SK-N-SH (cell line): ENCODE data around the gene KIAA1549. TPM values are rescaled to one million over a fixed set of nuclear protein-coding genes. Genes with fewer than 3 reads are reported as not detected.
A peak's percentile ranks its signal among the peaks of the same experiment; 100 is the strongest.

Experiments used
- CTCF ChIA-PET: fragments of 300-600, 350-600 bp; formaldehyde crosslinking; extraction: SDS; loops from one replicate; lab custom pipeline; 2021; lab: Yijun Ruan, JAX
- POLR2A ChIA-PET: fragments of 350-600 bp; sonication (Branson Sonifier 250); formaldehyde crosslinking; extraction: SDS; loops from one replicate; lab custom pipeline; 2020; ENCODE audit warnings: antibody characterized with exemption, inconsistent platforms; lab: Yijun Ruan, JAX
- DNase-seq: peaks from one replicate; pipeline ENCODE4 v3.0.0; 2012
- H2AFZ ChIP-seq: fragments of 200-600 bp; sonication (generic); 2 replicates; pipeline ENCODE4 v1.8.1; 2016; ENCODE audit warnings: antibody characterized with exemption, mild to moderate bottlenecking, low read depth
- H3F3A ChIP-seq: fragments of 200-600 bp; sonication (generic); replicated peaks from 2 replicates; pipeline ENCODE3; 2016; ENCODE audit warnings: antibody characterized with exemption, mild to moderate bottlenecking; ENCODE audit not compliant: insufficient read depth
- H3K27ac ChIP-seq, 2 experiments: fragments of 200-500 bp in 1 of 2; fragments of 200-600 bp in 1 of 2; sonication (Bioruptor generic) in 1 of 2; sonication (generic), shearing (Covaris generic) in 1 of 2; 2 replicates each; pipeline versions ENCODE4 v1.5.1 to v1.6.1; 2014 to 2016; ENCODE audit warnings: low read depth in 2 of 2, inconsistent platforms in 1 of 2, low read length in 1 of 2, mild to moderate bottlenecking in 1 of 2, mixed read lengths in 1 of 2
- H3K27me3 ChIP-seq: fragments of 200-600 bp; sonication (generic), shearing (Covaris generic); 2 replicates; pipeline ENCODE4 v1.6.1; 2016; ENCODE audit warnings: mixed run types; ENCODE audit not compliant: insufficient read depth
- H3K36me3 ChIP-seq, 2 experiments: fragments of 200-500 bp in 1 of 2; fragments of 200-600 bp in 1 of 2; sonication (Bioruptor generic) in 1 of 2; sonication (generic) in 1 of 2; replicated peaks in 1 of 2; 2 replicates each; pipeline versions ENCODE3 to v1.5.1; 2014 to 2016; ENCODE audit warnings: low read length in 1 of 2, mild to moderate bottlenecking in 1 of 2; ENCODE audit not compliant: insufficient read depth in 2 of 2, control insufficient read depth in 1 of 2
- H3K4me1 ChIP-seq, 2 experiments: fragments of 200-500 bp in 1 of 2; fragments of 200-600 bp in 1 of 2; sonication (Bioruptor generic) in 1 of 2; sonication (generic), shearing (Covaris generic) in 1 of 2; 2 replicates each; pipeline versions ENCODE4 v1.5.1 to v1.6.1; 2014 to 2016; ENCODE audit warnings: low read depth in 1 of 2, low read length in 1 of 2, mixed run types in 1 of 2; ENCODE audit not compliant: insufficient read depth in 2 of 2, control insufficient read depth in 1 of 2
- H3K4me2 ChIP-seq: fragments of 200-600 bp; sonication (generic), shearing (Covaris generic); 2 replicates; pipeline ENCODE4 v1.6.1; 2017; ENCODE audit warnings: mixed run types
- H3K4me3 ChIP-seq, 2 experiments: fragments of 200-500 bp in 1 of 2; fragments of 200-600 bp in 1 of 2; sonication (Bioruptor generic) in 1 of 2; sonication (generic), shearing (Covaris generic) in 1 of 2; 2 replicates each; pipeline versions ENCODE4 v1.5.1 to v1.8.1; 2014 to 2016; ENCODE audit warnings: low read depth in 2 of 2, inconsistent platforms in 1 of 2, low read length in 1 of 2, mild to moderate bottlenecking in 1 of 2, mixed read lengths in 1 of 2, moderate library complexity in 1 of 2
- H3K79me2 ChIP-seq: fragments of 200-600 bp; sonication (generic); 2 replicates; pipeline ENCODE4 v1.8.1; 2017; ENCODE audit warnings: mild to moderate bottlenecking; ENCODE audit not compliant: insufficient read depth
- H3K9ac ChIP-seq: fragments of 200-600 bp; sonication (generic); 2 replicates; pipeline ENCODE4 v1.6.1; 2017; ENCODE audit warnings: mixed run types
- H3K9me2 ChIP-seq: fragments of 200-600 bp; sonication (generic); 2 replicates; pipeline ENCODE4 v1.6.1; 2017; ENCODE audit warnings: mixed run types
- H3K9me3 ChIP-seq: fragments of 200-600 bp; sonication (generic); 2 replicates; pipeline ENCODE4 v1.6.1; 2017; ENCODE audit warnings: mixed run types, mild to moderate bottlenecking, moderate library complexity
- H4K20me1 ChIP-seq: fragments of 200-600 bp; sonication (generic); 2 replicates; pipeline ENCODE4 v1.6.1; 2017; ENCODE audit warnings: mild to moderate bottlenecking, mixed run types; ENCODE audit not compliant: insufficient read depth
- CHD2 ChIP-seq: fragments of 150-350 bp; IDR thresholded peaks from 2 replicates; pipeline ENCODE4 v1.6.1; 2018; ENCODE audit warnings: low read length; ENCODE audit not compliant: partially characterized antibody
- CTCF ChIP-seq: fragments of 200-600 bp; sonication (generic); IDR thresholded peaks from 2 replicates; pipeline ENCODE4 v1.6.1; 2017; ENCODE audit warnings: antibody characterized with exemption, mild to moderate bottlenecking, moderate library complexity
- ELF1 ChIP-seq: IDR thresholded peaks from 2 replicates; pipeline ENCODE4 v1.4.0; 2012
- EP300 ChIP-seq, 2 experiments: IDR thresholded peaks; 2 replicates each; pipeline versions ENCODE4 v1.4.0 to v1.6.1; 2012; ENCODE audit warnings: borderline replicate concordance in 1 of 2, low read depth in 1 of 2, low read length in 1 of 2
- EZH2phosphoT487 ChIP-seq: fragments of 200-600 bp; sonication (generic); IDR thresholded peaks from 2 replicates; pipeline ENCODE4 v1.6.1; 2017; ENCODE audit warnings: low read depth, mixed run types, mild to moderate bottlenecking, antibody characterized with exemption, moderate library complexity, borderline replicate concordance
- GABPA ChIP-seq: IDR thresholded peaks from 2 replicates; pipeline ENCODE4 v1.4.0; 2012; ENCODE audit warnings: low read depth, mild to moderate bottlenecking
- JUND ChIP-seq: IDR thresholded peaks from 2 replicates; pipeline ENCODE4 v1.4.0; 2012
- MAX ChIP-seq: IDR thresholded peaks from 2 replicates; pipeline ENCODE4 v1.4.0; 2012; ENCODE audit warnings: low read depth
- MEF2A ChIP-seq: IDR thresholded peaks from 2 replicates; pipeline ENCODE4 v1.4.0; 2012; ENCODE audit warnings: low read depth, borderline replicate concordance
- MXI1 ChIP-seq: IDR thresholded peaks from 2 replicates; pipeline ENCODE4 v1.6.1; 2012; ENCODE audit warnings: mild to moderate bottlenecking, low read depth, low read length, improper control_type of control experiment
- NFIC ChIP-seq: IDR thresholded peaks from 2 replicates; pipeline ENCODE4 v1.4.0; 2012; ENCODE audit warnings: borderline replicate concordance
- NRF1 ChIP-seq: IDR thresholded peaks from 2 replicates; pipeline ENCODE4 v1.6.1; 2012; ENCODE audit warnings: low read depth, mild to moderate bottlenecking, low read length
- PBX3 ChIP-seq: IDR thresholded peaks from 2 replicates; pipeline ENCODE4; 2012
- RAD21 ChIP-seq: IDR thresholded peaks from 2 replicates; pipeline ENCODE4 v1.6.1; 2012; ENCODE audit warnings: mild to moderate bottlenecking, low read length
- RCOR1 ChIP-seq: fragments of 150-350 bp; IDR thresholded peaks from 2 replicates; pipeline ENCODE4 v1.6.1; 2017; ENCODE audit warnings: antibody characterized with exemption, low read length
- REST ChIP-seq: IDR thresholded peaks from 2 replicates; pipeline ENCODE4 v1.6.1; 2012; ENCODE audit warnings: mild to moderate bottlenecking, low read depth, low read length, moderate library complexity
- RXRA ChIP-seq: IDR thresholded peaks from 2 replicates; pipeline ENCODE4 v1.4.0; 2012; ENCODE audit warnings: low read depth, mild to moderate bottlenecking, borderline replicate concordance
- SIN3A ChIP-seq: IDR thresholded peaks from 2 replicates; pipeline ENCODE4 v1.6.1; 2012; ENCODE audit warnings: low read depth, mild to moderate bottlenecking, low read length, moderate library complexity, borderline replicate concordance
- SMC3 ChIP-seq: IDR thresholded peaks from 2 replicates; pipeline ENCODE4 v1.6.1; 2012; ENCODE audit warnings: low read depth, low read length, improper control_type of control experiment
- TAF1 ChIP-seq: IDR thresholded peaks from 2 replicates; pipeline ENCODE4 v1.6.1; 2012; ENCODE audit warnings: low read depth, mild to moderate bottlenecking, low read length, moderate library complexity, borderline replicate concordance
- TCF12 ChIP-seq: IDR thresholded peaks from 2 replicates; pipeline ENCODE4 v1.4.0; 2012
- TEAD4 ChIP-seq: IDR thresholded peaks from 2 replicates; pipeline ENCODE4 v1.4.0; 2012; ENCODE audit warnings: mild to moderate bottlenecking, borderline replicate concordance; ENCODE audit not compliant: insufficient read depth
- YY1 ChIP-seq: IDR thresholded peaks from 2 replicates; pipeline ENCODE4 v1.4.0; 2012; ENCODE audit warnings: low read depth, mild to moderate bottlenecking
- ZBTB33 ChIP-seq: IDR thresholded peaks from 2 replicates; pipeline ENCODE4 v1.4.0; 2012; ENCODE audit warnings: low read depth, borderline replicate concordance
- WGBS: methylation state at CpG from one replicate; pipeline ENCODE4 v1.1.6; 2017; ENCODE audit warnings: low lambda C conversion rate; 5-methylcytosine and 5-hydroxymethylcytosine counted together
- polyA plus RNA-seq, 3 experiments: library from polyadenylated mRNA; depleted of rRNA; stranded (reverse); fragments of >200 nt; gene quantifications; 2 replicates each; pipeline ENCODE4 v1.2.3, GENCODE V29; 2012

The KIAA1549 gene
- polyA plus RNA-seq (2012; rRNA removed) = 3.0 and 3.6 TPM in 2 replicates
- 3.3 and 4.1 TPM in 2 replicates for polyA plus RNA-seq (2012; cell fraction: cytosol; rRNA removed)
- polyA plus RNA-seq (2012; cell fraction: nucleus; rRNA removed) = 5.3 and 5.7 TPM in 2 replicates

- WGBS = 9% methylated on average over 19 of the region's 105 CpGs
- ChIA-PET CTCF (interaction anchor here (0.7 to 5.6 kb wide), 20 partner anchors 8 to 243 kb away, joined by 3 to 65 read pairs (median 4); no protein-coding TSS in a partner anchor), POLR2A (interaction anchor here (1.1 to 1.9 kb wide), 4 partner anchors 9 to 95 kb away, joined by 3 to 7 read pairs (median 6); no protein-coding TSS in a partner anchor)
- peaks cover 11% of the 10 kb centered on the region for H4K20me1 ChIP-seq
- no peaks in the 10 kb centered on the region for H3K27me3 ChIP-seq
- H3K4me3 ChIP-seq = peak within 1 kb of the TSS; percentile 59 to 89
- H3K9me3 ChIP-seq = no peaks in the 10 kb centered on the region
- peaks cover 9% of the 10 kb centered on the region for H3F3A ChIP-seq
- peaks cover 0 to 7% of the 10 kb centered on the region in 2 experiments for H3K36me3 ChIP-seq
- H3K27ac ChIP-seq = peak within 1 kb of the TSS; percentile 35 to 64; a peak in 3 of 4 replicates
- H2AFZ ChIP-seq = peak within 1 kb of the TSS; percentile 97
- H3K4me1 ChIP-seq = peaks cover 0 to 37% of the 10 kb centered on the region in 2 experiments; a peak in 2 of 4 replicates
- peak within 1 kb of the TSS; percentile 94 for H3K4me2 ChIP-seq
- H3K9ac ChIP-seq = peak within 1 kb of the TSS; percentile 78
- peaks cover 39% of the 10 kb centered on the region for H3K79me2 ChIP-seq
- no peaks in the 10 kb centered on the region for H3K9me2 ChIP-seq
- DNase-seq = peak; percentile 98
- no peak for TF ChIP-seq MEF2A
- TF ChIP-seq CTCF = no peak
- no peak for TF ChIP-seq RXRA
- no peak for TF ChIP-seq CHD2
- no peak for TF ChIP-seq NFIC
- no peak; the same call in 1 of the 2 replicates for TF ChIP-seq NRF1
- no peak for TF ChIP-seq TCF12
- no peak for TF ChIP-seq TEAD4
- TF ChIP-seq MAX = peak; percentile 27; the same call in 1 of the 2 replicates
- TF ChIP-seq EP300 (IDR thresholded peaks at IDR 0.05; ENCODE audit: borderline replicate concordance in 1 of 2, low read depth in 1 of 2, low read length in 1 of 2) = no peak
- TF ChIP-seq REST = no peak
- no peak for TF ChIP-seq YY1
- no peak for TF ChIP-seq GABPA
- TF ChIP-seq RCOR1 = no peak
- no peak for TF ChIP-seq ZBTB33
- peak; percentile 56 for TF ChIP-seq RAD21
- no peak for TF ChIP-seq SIN3A
- no peak for TF ChIP-seq JUND
- no peak for TF ChIP-seq ELF1
- peak; percentile 75 for TF ChIP-seq MXI1
- peak; percentile 63 for TF ChIP-seq SMC3
- 0 out of 2 replicates have a peak, but pooled peaks have one; percentile 8 for TF ChIP-seq TAF1
- no peak for TF ChIP-seq PBX3
- TF ChIP-seq EZH2phosphoT487 = no peak
Observed at GRCh38 chr7:138981332-138982203, at the start of gene KIAA1549. Gene KIAA1549 (minus strand): TSS chr7:138981389. CDS start chr7:138981269, 120 bp downstream.
